Natural killer cell (primary cell): ENCODE measurements around the gene RND3. TPM values are rescaled to one million over a fixed set of nuclear protein-coding genes. Genes with fewer than 3 reads are reported as not detected.

ENCODE experiments used
- ATAC-seq, 3 donors: fragments of 150-1000 bp in 2 of 3; fragments of 200-7000 bp in 1 of 3; cut with Tn5 transposase; 1 replicate in 1 of 3; 2 replicates in 2 of 3; pipeline ENCODE4 v1.10.0; 2021; ENCODE audit warnings: mild to moderate bottlenecking in 2 of 3, moderate library complexity in 2 of 3
- DNase-seq, 2 donors: peaks; one replicate each; pipeline versions ENCODE4 v3.0.0 to v3.0.0-alpha.2; 2013 to 2021; ENCODE audit warnings: mixed read lengths in 1 of 2
- H3K27ac ChIP-seq: one replicate; pipeline ENCODE4 v1.5.1; 2013; ENCODE audit warnings: mild to moderate bottlenecking, low read length
- H3K27me3 ChIP-seq: one replicate; pipeline ENCODE4 v1.6.1; 2013; ENCODE audit warnings: low read length; ENCODE audit not compliant: control insufficient read depth, insufficient read depth
- H3K36me3 ChIP-seq: one replicate; pipeline ENCODE4 v1.6.1; 2013; ENCODE audit warnings: low read length; ENCODE audit not compliant: control insufficient read depth, insufficient read depth
- H3K4me1 ChIP-seq: one replicate; pipeline ENCODE4 v1.6.1; 2013; ENCODE audit warnings: low read length; ENCODE audit not compliant: control insufficient read depth, insufficient read depth
- H3K4me3 ChIP-seq: one replicate; pipeline ENCODE4 v1.5.1; 2013; ENCODE audit warnings: low read length
- H3K9me3 ChIP-seq: one replicate; pipeline ENCODE4 v1.6.1; 2013; ENCODE audit warnings: low read length; ENCODE audit not compliant: control insufficient read depth, insufficient read depth
- H3K27ac Mint-ChIP-seq, 2 donors: one replicate each; pipeline ENCODE4 v1.8.0; 2022; ENCODE audit warnings: mild to moderate bottlenecking in 2 of 2, mixed read lengths in 2 of 2, moderate library complexity in 1 of 2
- H3K27me3 Mint-ChIP-seq, 2 donors: one replicate each; pipeline ENCODE4 v1.8.0; 2022; ENCODE audit warnings: low read depth in 2 of 2, mixed read lengths in 2 of 2
- H3K36me3 Mint-ChIP-seq: one replicate; pipeline ENCODE4 v1.8.0; 2022; ENCODE audit warnings: mixed read lengths
- H3K4me1 Mint-ChIP-seq, 2 donors: one replicate each; pipeline ENCODE4 v1.8.0; 2022; ENCODE audit warnings: mixed read lengths in 2 of 2
- H3K4me3 Mint-ChIP-seq: one replicate; pipeline ENCODE4 v1.8.0; 2022; ENCODE audit warnings: mild to moderate bottlenecking, moderate library complexity, mixed read lengths
- H3K9me3 Mint-ChIP-seq, 2 donors: one replicate each; pipeline ENCODE4 v1.8.0; 2022; ENCODE audit warnings: mixed read lengths in 2 of 2
- WGBS: methylation state at CpG from one replicate; pipeline ENCODE4 v1.1.7; 2013; ENCODE audit warnings: missing lambda C conversion rate; ENCODE audit not compliant: insufficient coverage; 5-methylcytosine and 5-hydroxymethylcytosine counted together
- intact Hi-C: fragments of 100-400 bp; cut with micrococcal nuclease; formaldehyde crosslinking; loops from one replicate; pipeline ENCODE4 v1.14.2; 2022
- total RNA-seq, 4 donors: library from RNA; stranded (reverse); fragments of 120-200 nt in 1 of 4; gene quantifications; one replicate each; pipeline versions ENCODE4 v1.2.3 to v1.2.4, GENCODE V29; 2013 to 2022
- TF ChIP-seq, protein P1 (sequence below): fragments of 200-600 bp; IDR thresholded peaks from one replicate; pipeline ENCODE4 v1.8.0; 2022; ENCODE audit warnings: antibody characterized with exemption

Gene RND3
- total RNA-seq, 3 donors from 2014 or later (not counting 1 experiment from before 2014, with no cell fraction given) = not detected

- H3K4me1 Mint-ChIP-seq = no peaks in the 10 kb centered on the region
- no peaks in the 10 kb centered on the region for H3K27me3 Mint-ChIP-seq
- Histone ChIP-seq H3K27ac (no peak overlapping the region), H3K27me3 (no peaks in the 10 kb centered on the region), H3K36me3 (no peaks in the 10 kb centered on the region), H3K4me1 (no peaks in the 10 kb centered on the region), H3K4me3 (no peak overlapping the region), H3K9me3 (no peaks in the 10 kb centered on the region)
- no peaks in the 10 kb centered on the region for H3K36me3 Mint-ChIP-seq
- no peak overlapping the region for H3K4me3 Mint-ChIP-seq
- ATAC-seq = no peak
- WGBS = 74% methylated on average over 2 of the region's 3 CpGs
- H3K27ac Mint-ChIP-seq = no peak overlapping the region
- peaks cover 5 to 6% of the 10 kb centered on the region in 2 donors for H3K9me3 Mint-ChIP-seq
- TF ChIP-seq, protein P1, sequence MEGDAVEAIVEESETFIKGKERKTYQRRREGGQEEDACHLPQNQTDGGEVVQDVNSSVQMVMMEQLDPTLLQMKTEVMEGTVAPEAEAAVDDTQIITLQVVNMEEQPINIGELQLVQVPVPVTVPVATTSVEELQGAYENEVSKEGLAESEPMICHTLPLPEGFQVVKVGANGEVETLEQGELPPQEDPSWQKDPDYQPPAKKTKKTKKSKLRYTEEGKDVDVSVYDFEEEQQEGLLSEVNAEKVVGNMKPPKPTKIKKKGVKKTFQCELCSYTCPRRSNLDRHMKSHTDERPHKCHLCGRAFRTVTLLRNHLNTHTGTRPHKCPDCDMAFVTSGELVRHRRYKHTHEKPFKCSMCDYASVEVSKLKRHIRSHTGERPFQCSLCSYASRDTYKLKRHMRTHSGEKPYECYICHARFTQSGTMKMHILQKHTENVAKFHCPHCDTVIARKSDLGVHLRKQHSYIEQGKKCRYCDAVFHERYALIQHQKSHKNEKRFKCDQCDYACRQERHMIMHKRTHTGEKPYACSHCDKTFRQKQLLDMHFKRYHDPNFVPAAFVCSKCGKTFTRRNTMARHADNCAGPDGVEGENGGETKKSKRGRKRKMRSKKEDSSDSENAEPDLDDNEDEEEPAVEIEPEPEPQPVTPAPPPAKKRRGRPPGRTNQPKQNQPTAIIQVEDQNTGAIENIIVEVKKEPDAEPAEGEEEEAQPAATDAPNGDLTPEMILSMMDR = no peak
- intact Hi-C loops = no loop called here
- DNase-seq = no peak
Measured at GRCh38 chr2:150477347-150477746, 10.1 kb downstream of the RND3 start.

- no peak overlapping the region for H3K4me3 Mint-ChIP-seq
- intact Hi-C loops = no loop called here
- ATAC-seq = no peak
- H3K27ac Mint-ChIP-seq = no peak overlapping the region
- Histone ChIP-seq H3K36me3 (no peaks in the 10 kb centered on the region), H3K27me3 (no peaks in the 10 kb centered on the region), H3K4me3 (no peak overlapping the region), H3K9me3 (no peaks in the 10 kb centered on the region), H3K4me1 (no peaks in the 10 kb centered on the region), H3K27ac (no peak overlapping the region)
- no peaks in the 10 kb centered on the region for H3K4me1 Mint-ChIP-seq
- no peak for DNase-seq
- 87% methylated on average over 6 of the region's 7 CpGs for WGBS
- H3K27me3 Mint-ChIP-seq = no peaks in the 10 kb centered on the region
- TF ChIP-seq, protein P1 = no peak
- peaks cover 5 to 6% of the 10 kb centered on the region in 2 donors for H3K9me3 Mint-ChIP-seq
- no peaks in the 10 kb centered on the region for H3K36me3 Mint-ChIP-seq
Measured at GRCh38 chr2:150476809-150477302, 10.6 kb downstream of the RND3 start.

DNA sequence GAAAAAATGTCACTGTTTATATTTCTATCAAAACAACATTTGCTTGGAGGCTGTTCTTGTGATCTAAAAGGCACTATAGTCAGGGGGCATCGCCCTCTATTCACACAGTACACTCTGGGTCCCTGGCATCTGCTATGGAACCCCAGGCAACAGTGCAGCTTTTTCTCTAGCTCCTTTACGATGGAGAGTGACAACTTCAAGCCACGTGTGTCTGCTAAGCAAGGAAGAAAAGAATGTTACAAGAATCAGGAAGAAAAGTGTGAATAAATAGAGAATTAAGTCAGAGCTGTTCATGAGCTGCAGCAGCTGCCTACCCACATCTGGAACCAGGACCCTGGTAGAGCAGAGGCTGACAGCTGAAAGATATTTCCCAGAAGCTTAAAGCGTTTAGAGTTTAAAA is 11.2 kb downstream of the RND3 start:
- H3K4me1 ChIP-seq = no peaks in the 10 kb centered on the region
- no peaks in the 10 kb centered on the region for H3K36me3 ChIP-seq
- no peaks in the 10 kb centered on the region for H3K27me3 Mint-ChIP-seq
- 60% methylated on average over 4 of the region's 4 CpGs for WGBS
- TF ChIP-seq, protein P1 = no peak
- no peak for ATAC-seq
- DNase-seq = no peak
- no peaks in the 10 kb centered on the region for H3K4me1 Mint-ChIP-seq
- intact Hi-C loops = no loop called here
- no peaks in the 10 kb centered on the region for H3K27me3 ChIP-seq
- no peaks in the 10 kb centered on the region for H3K36me3 Mint-ChIP-seq
- H3K9me3 Mint-ChIP-seq = peaks cover 5 to 6% of the 10 kb centered on the region in 2 donors
- no peak overlapping the region for H3K4me3 Mint-ChIP-seq
- no peaks in the 10 kb centered on the region for H3K9me3 ChIP-seq
- no peak overlapping the region for H3K27ac ChIP-seq
- no peak overlapping the region for H3K4me3 ChIP-seq
- H3K27ac Mint-ChIP-seq = no peak overlapping the region
